ENCODE results near the gene RING1. TPM values are rescaled to one million over a fixed set of nuclear protein-coding genes. Genes with fewer than 3 reads are reported as not detected.

RING1 gene
- total and polyA plus RNA-seq, 10 of the 15 experiments (the other 5 are each of a cell fraction or from before 2014, with no cell fraction given), result 2.0 to 27.2 (median 15.8) TPM

GRCh38 chr6:33237741-33238140 is 29.4 kb downstream of the RING1 start (continued):
- TF ChIP-seq, protein P1, sequence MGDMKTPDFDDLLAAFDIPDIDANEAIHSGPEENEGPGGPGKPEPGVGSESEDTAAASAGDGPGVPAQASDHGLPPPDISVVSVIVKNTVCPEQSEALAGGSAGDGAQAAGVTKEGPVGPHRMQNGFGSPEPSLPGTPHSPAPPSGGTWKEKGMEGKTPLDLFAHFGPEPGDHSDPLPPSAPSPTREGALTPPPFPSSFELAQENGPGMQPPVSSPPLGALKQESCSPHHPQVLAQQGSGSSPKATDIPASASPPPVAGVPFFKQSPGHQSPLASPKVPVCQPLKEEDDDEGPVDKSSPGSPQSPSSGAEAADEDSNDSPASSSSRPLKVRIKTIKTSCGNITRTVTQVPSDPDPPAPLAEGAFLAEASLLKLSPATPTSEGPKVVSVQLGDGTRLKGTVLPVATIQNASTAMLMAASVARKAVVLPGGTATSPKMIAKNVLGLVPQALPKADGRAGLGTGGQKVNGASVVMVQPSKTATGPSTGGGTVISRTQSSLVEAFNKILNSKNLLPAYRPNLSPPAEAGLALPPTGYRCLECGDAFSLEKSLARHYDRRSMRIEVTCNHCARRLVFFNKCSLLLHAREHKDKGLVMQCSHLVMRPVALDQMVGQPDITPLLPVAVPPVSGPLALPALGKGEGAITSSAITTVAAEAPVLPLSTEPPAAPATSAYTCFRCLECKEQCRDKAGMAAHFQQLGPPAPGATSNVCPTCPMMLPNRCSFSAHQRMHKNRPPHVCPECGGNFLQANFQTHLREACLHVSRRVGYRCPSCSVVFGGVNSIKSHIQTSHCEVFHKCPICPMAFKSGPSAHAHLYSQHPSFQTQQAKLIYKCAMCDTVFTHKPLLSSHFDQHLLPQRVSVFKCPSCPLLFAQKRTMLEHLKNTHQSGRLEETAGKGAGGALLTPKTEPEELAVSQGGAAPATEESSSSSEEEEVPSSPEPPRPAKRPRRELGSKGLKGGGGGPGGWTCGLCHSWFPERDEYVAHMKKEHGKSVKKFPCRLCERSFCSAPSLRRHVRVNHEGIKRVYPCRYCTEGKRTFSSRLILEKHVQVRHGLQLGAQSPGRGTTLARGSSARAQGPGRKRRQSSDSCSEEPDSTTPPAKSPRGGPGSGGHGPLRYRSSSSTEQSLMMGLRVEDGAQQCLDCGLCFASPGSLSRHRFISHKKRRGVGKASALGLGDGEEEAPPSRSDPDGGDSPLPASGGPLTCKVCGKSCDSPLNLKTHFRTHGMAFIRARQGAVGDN (IDR thresholded peaks at IDR 0.05), result no peak
- TF ChIP-seq RB1 (IDR thresholded peaks at IDR 0.05; ENCODE audit: borderline replicate concordance), result no peak
- TF ChIP-seq, protein P2, sequence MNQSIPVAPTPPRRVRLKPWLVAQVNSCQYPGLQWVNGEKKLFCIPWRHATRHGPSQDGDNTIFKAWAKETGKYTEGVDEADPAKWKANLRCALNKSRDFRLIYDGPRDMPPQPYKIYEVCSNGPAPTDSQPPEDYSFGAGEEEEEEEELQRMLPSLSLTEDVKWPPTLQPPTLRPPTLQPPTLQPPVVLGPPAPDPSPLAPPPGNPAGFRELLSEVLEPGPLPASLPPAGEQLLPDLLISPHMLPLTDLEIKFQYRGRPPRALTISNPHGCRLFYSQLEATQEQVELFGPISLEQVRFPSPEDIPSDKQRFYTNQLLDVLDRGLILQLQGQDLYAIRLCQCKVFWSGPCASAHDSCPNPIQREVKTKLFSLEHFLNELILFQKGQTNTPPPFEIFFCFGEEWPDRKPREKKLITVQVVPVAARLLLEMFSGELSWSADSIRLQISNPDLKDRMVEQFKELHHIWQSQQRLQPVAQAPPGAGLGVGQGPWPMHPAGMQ (IDR thresholded peaks at IDR 0.05; ENCODE audit: borderline replicate concordance), result no peak
- TF ChIP-seq, protein P3, sequence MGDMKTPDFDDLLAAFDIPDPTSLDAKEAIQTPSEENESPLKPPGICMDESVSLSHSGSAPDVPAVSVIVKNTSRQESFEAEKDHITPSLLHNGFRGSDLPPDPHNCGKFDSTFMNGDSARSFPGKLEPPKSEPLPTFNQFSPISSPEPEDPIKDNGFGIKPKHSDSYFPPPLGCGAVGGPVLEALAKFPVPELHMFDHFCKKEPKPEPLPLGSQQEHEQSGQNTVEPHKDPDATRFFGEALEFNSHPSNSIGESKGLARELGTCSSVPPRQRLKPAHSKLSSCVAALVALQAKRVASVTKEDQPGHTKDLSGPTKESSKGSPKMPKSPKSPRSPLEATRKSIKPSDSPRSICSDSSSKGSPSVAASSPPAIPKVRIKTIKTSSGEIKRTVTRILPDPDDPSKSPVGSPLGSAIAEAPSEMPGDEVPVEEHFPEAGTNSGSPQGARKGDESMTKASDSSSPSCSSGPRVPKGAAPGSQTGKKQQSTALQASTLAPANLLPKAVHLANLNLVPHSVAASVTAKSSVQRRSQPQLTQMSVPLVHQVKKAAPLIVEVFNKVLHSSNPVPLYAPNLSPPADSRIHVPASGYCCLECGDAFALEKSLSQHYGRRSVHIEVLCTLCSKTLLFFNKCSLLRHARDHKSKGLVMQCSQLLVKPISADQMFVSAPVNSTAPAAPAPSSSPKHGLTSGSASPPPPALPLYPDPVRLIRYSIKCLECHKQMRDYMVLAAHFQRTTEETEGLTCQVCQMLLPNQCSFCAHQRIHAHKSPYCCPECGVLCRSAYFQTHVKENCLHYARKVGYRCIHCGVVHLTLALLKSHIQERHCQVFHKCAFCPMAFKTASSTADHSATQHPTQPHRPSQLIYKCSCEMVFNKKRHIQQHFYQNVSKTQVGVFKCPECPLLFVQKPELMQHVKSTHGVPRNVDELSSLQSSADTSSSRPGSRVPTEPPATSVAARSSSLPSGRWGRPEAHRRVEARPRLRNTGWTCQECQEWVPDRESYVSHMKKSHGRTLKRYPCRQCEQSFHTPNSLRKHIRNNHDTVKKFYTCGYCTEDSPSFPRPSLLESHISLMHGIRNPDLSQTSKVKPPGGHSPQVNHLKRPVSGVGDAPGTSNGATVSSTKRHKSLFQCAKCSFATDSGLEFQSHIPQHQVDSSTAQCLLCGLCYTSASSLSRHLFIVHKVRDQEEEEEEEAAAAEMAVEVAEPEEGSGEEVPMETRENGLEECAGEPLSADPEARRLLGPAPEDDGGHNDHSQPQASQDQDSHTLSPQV (IDR thresholded peaks at IDR 0.05), result no peak
- no peak for TF ChIP-seq PML (IDR thresholded peaks at IDR 0.05; ENCODE audit: low read length)
- no peak for TF ChIP-seq BCL11A (IDR thresholded peaks at IDR 0.05; ENCODE audit: low read depth, low read length)
- TF ChIP-seq STAT3 (IDR thresholded peaks at IDR 0.05; ENCODE audit: low read depth, low read length), result no peak
- TF ChIP-seq ETV6 (conservative IDR thresholded peaks at IDR 0.05 in 1 of 2, IDR thresholded peaks at IDR 0.05 in 1 of 2; ENCODE audit: borderline replicate concordance in 1 of 2, low read depth in 1 of 2), result no peak
- TF ChIP-seq ZNF24 (IDR thresholded peaks at IDR 0.05), result no peak
- no peak for TF ChIP-seq CHD2 (IDR thresholded peaks at IDR 0.05; ENCODE audit: borderline replicate concordance, low read depth, low read length)
- no peak for TF ChIP-seq EED (IDR thresholded peaks at IDR 0.05; ENCODE audit: low read depth)
- no peak for TF ChIP-seq POLR2A (IDR thresholded peaks at IDR 0.05; ENCODE audit: low read depth, low read length)
